ENCODE measurements around the gene AGPAT4.

- TF ChIP-seq CTCF (CRISPR knock-in tag; IDR thresholded peaks at IDR 0.05) (no peak), ZSCAN25 (CRISPR knock-in tag; IDR thresholded peaks at IDR 0.05) (no peak), KDM1A (CRISPR knock-in tag; IDR thresholded peaks at IDR 0.05) (no peak), PTBP1 (IDR thresholded peaks at IDR 0.05; ENCODE audit: low read depth, low read length, poor library complexity, severe bottlenecking) (no peak), ASH2L (IDR thresholded peaks at IDR 0.05; ENCODE audit: insufficient read length, low read depth, low read length) (no peak), JUND (CRISPR knock-in tag; IDR thresholded peaks at IDR 0.05) (no peak), REST (IDR thresholded peaks at IDR 0.05; ENCODE audit: borderline replicate concordance in 1 of 2, low read depth in 1 of 2, low read length in 2 of 2) (no peak), ZNF639 (CRISPR knock-in tag; conservative IDR thresholded peaks at IDR 0.05) (no peak), USF2 (IDR thresholded peaks at IDR 0.05; ENCODE audit: low read depth, low read length) (no peak), USF2 (CRISPR knock-in tag; IDR thresholded peaks at IDR 0.05; ENCODE audit: borderline replicate concordance) (no peak), KLF6 (CRISPR knock-in tag; IDR thresholded peaks at IDR 0.05) (no peak), NONO (IDR thresholded peaks at IDR 0.05) (no peak), NONO (CRISPR knock-in tag; conservative IDR thresholded peaks at IDR 0.05) (no peak), EP300 (IDR thresholded peaks at IDR 0.05; ENCODE audit: low read depth in 2 of 2, low read length in 2 of 2) (no peak), EP300 (CRISPR knock-in tag; IDR thresholded peaks at IDR 0.05; ENCODE audit: borderline replicate concordance) (no peak)
These were observed 135.9 kb downstream of the AGPAT4 start for GRCh38 chr6:161137839-161138542.

Data from HepG2 (cell line).